GM18870 (cell line): ENCODE data around the gene KMT2B.
"Not testable (repeated sequence)": the region's sequence is repeated elsewhere in the genome, so short reads cannot be mapped to it uniquely, and the experiment has no call there.

Source experiments
- ATAC-seq: cut with Tn5 transposase; IDR thresholded peaks from one replicate; pipeline ENCODE4 v1.9.1; 2021; ENCODE audit warnings: moderate library complexity; ENCODE audit not compliant: unreplicated experiment

KMT2B gene

GRCh38 chr19:35755550-35756376 is 38.0 kb downstream of the KMT2B start:
- no peak for ATAC-seq

GRCh38 chr19:35756377-35757230 is 38.8 kb downstream of the KMT2B start, which contains the start of gene HSPB6:
TSS of gene HSPB6 (minus strand) at chr19:35757029. CDS start at chr19:35757008, 21 bp downstream.
- ATAC-seq, result no peak

- peak; percentile 2 for ATAC-seq
Observed at GRCh38 chr19:35757231-35757748, 39.5 kb downstream of the KMT2B start.

GRCh38 chr19:35757749-35758608 is 40.2 kb downstream of the KMT2B start, which contains the start of gene PROSER3:
TSS of gene PROSER3 (plus strand) at chr19:35758176. CDS start at chr19:35758216, 40 bp downstream.
- ATAC-seq, result peak; percentile 95

DNA sequence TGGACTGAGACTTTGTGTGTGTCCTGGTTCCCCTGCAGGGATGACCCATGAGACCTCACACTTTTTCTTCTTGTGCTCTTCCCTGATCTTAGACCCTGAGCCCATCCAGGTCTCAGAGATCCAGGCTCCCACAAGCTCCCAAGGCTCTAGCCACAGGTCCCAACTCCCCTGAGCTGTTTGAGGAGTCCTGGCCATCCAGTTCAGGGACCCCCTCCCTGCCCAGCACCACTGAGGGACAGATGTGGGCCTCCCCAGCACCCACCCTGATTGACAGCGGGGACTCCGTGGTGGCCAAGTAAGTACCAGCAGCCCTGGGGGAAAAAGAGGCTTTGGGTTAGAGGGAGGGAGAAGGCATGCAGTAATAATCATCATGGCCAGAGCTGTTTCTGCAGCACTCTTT is 41.9 kb downstream of the KMT2B start:
- no peak for ATAC-seq

GRCh38 chr19:35760711-35761349 is 43.0 kb downstream of the KMT2B start:
- ATAC-seq, result no peak

- no peak for ATAC-seq
Observed at GRCh38 chr19:35764432-35765315, 46.9 kb downstream of the KMT2B start.

DNA sequence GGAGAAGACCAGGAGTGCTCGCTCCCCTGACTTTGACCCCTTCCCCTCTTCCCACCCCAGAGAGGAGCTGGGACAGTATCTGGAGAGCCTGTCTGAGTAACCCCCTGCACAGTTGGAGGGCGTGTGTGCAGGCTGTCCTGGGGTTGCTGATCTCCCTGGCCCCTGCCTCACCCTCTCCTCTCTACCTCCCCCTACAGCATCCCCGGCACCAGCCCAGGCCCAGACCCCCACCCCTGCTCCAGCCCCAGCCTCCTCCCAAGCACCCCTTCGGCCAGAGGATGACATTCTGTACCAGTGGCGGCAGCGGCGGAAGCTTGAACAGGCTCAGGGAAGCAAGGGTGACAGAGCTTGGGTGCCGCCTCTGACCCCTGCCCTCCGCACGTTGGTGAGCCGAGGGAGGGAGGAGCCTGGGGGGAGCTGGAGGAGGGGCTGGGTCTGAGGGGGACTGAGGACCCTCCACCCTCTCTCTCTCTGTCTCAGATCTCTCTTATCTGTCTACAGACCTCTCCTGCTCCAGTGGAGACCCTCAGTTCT is 48.8 kb downstream of the KMT2B start:
- no peak for ATAC-seq

DNA sequence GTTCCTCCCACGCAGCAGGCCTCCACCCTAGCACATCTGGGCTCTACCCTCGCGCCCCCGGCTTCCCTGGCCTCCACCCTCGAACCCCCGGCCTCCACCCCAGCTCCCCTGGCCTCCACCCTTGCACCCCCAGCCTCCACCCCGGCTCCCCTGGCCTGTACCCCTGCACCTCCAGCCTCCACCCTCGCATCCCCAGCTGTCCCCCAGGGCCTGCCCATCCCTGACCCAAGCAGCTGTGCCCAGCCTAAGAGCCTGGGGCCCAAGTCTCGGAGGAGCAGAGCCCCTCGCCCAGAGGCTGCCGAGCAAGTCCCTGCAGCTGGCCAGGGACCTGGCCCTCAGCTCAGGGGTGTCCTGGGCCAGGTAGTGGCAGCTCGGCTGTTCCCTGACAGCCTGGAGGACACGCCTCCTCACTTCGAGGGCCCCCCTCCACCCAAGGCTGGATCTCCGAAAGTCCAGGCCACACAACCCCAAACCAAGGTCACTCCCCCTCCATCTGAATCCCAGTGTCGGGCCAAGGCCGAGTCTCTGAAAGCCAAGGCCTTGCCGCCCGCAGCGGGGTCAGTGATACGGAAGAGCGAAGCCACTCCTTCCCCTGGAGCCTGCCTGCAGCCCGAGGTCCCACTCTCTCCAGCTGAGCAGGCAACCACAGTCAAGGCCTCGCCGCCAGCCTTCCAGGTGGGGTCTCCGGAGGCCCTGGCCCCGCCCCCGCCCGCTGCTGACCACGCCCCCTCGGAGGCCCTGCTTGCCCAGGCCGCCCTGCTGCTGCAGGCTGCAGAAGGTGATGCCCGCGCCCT is 49.7 kb downstream of the KMT2B start:
- ATAC-seq, result no peak

- ATAC-seq, result no peak
Observed at GRCh38 chr19:35768082-35768421, 50.2 kb downstream of the KMT2B start.

DNA sequence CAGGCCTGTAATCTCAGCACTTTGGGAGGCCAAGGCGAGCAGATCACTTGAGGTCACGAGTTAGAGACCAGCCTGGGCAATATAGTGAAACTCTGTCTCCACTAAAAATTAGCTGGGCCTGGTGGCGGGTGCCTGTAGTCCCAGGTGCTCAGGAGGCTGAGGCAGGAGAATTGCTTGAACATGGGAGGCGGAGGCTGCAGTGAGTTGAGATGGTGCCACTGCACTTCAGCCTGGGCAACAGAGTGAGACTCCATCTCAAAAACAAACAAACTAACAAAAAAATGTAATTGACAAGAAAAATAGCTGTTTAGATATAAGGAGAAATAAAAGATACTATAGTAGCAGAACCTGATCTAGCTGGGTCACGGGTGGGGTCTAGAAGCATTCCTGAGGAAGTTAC is 54.6 kb downstream of the KMT2B start:
- ATAC-seq, result not testable (repeated sequence)

DNA sequence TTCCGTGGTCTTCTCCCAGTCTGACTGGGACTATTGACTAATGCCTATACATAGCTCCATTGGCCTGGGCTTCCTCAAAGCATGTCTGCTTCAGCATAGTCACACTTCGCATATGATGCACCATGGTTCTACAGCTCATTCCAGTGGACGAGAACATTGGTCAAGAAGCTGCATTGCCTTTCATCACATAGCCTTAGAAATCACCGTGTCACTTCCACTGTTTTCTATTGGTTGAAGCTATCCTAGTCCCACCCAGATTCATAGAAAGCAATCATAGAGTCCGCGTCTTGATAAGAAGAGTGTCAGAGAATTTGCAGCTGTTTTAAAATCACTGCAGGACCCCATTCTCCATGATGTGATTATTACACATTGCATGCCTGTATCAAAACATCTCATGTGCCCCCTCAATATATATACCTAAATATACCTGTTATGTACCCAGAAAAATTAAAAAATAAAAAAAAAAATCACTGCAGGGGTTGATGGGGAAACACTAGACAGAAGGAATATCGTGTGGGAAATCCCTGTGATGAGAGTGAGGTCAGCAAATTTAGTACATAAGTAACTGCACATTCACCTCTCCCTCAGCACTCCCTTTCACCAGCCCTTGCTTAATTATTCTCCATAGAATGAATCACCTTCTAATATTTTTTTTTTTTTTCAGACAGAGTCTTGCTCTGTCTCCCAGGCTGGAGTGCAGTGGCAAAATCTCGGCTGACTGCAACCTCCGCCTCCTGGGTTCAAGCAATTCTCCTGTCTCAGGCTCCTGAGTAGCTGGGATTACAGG is 55.4 kb downstream of the KMT2B start:
- no peak for ATAC-seq

- ATAC-seq, result no peak
Observed at GRCh38 chr19:35774274-35775045, 56.7 kb downstream of the KMT2B start.

DNA sequence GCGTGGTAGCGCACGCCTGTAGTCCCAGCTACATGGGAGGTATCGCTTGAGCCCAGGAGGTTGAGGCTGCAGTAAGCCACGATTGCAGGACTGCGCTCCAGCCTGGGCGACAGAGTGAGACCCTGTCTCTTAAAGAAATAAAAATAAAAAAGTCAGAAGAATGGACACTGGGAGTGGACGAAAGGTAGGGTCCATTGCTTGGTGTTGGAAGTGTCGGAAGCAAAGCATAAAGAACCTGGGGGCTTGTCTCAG is 57.2 kb downstream of the KMT2B start:
- ATAC-seq, result no peak

GRCh38 chr19:35775298-35776101 is 57.7 kb downstream of the KMT2B start, which contains the start of gene ARHGAP33:
TSS of gene ARHGAP33 (plus strand) at chr19:35775564. CDS start at chr19:35775659, 95 bp downstream.
- peak; percentile 84 for ATAC-seq
